HG03025 (cell line): ENCODE data around the gene TMEM19.

ENCODE experiments used
- ATAC-seq: cut with Tn5 transposase; IDR thresholded peaks from one replicate; pipeline ENCODE4 v1.9.1; 2021; ENCODE audit warnings: mild to moderate bottlenecking, moderate library complexity; ENCODE audit not compliant: unreplicated experiment, low FRiP score

Gene TMEM19

GRCh38 chr12:71708658-71709057, 22.8 kb downstream of the TMEM19 start:
- ATAC-seq, result no peak

GRCh38 chr12:71710276-71711125, 24.6 kb downstream of the TMEM19 start:
- ATAC-seq, result no peak

GRCh38 chr12:71718611-71719010, 32.7 kb downstream of the TMEM19 start:
- ATAC-seq, result no peak

- ATAC-seq, result no peak
Measured at GRCh38 chr12:71719647-71720370, 33.9 kb downstream of the TMEM19 start.

- ATAC-seq, result no peak
Measured at GRCh38 chr12:71721783-71722505, 36.1 kb downstream of the TMEM19 start.

GRCh38 chr12:71725011-71725410, 39.1 kb downstream of the TMEM19 start:
- ATAC-seq, result no peak

- ATAC-seq, result no peak
Measured at GRCh38 chr12:71726548-71726947, 40.7 kb downstream of the TMEM19 start.

GRCh38 chr12:71727958-71728357, 42.1 kb downstream of the TMEM19 start:
- no peak for ATAC-seq

- ATAC-seq, result no peak
Measured at GRCh38 chr12:71730936-71731335, 45.1 kb downstream of the TMEM19 start.

- no peak for ATAC-seq
Measured at GRCh38 chr12:71731439-71732356, 45.8 kb downstream of the TMEM19 start.

GRCh38 chr12:71732357-71732712, 46.5 kb downstream of the TMEM19 start:
- ATAC-seq, result no peak

- no peak for ATAC-seq
Measured at GRCh38 chr12:71737197-71737596, 51.3 kb downstream of the TMEM19 start.

- no peak for ATAC-seq
Measured at GRCh38 chr12:71742998-71743397, 57.1 kb downstream of the TMEM19 start.

GRCh38 chr12:71744522-71745300, 58.8 kb downstream of the TMEM19 start:
- no peak for ATAC-seq

- peak; percentile 87 for ATAC-seq
Measured at GRCh38 chr12:71746974-71747611, 61.2 kb downstream of the TMEM19 start.

GRCh38 chr12:71748081-71748850, 62.4 kb downstream of the TMEM19 start:
- no peak for ATAC-seq

- ATAC-seq, result no peak
Measured at GRCh38 chr12:71749666-71750065, 63.8 kb downstream of the TMEM19 start.

GRCh38 chr12:71752891-71753290, 67.0 kb downstream of the TMEM19 start:
- ATAC-seq, result no peak
